DND-41 (cell line): ENCODE results near the gene ZNF213.
A peak's percentile ranks its signal among the peaks of the same experiment; 100 is the strongest.

Source experiments
- ATAC-seq: fragments of 200-7000 bp; cut with Tn5 transposase; 3 replicates; pipeline ENCODE4 v1.9.1; 2021; ENCODE audit warnings: low read depth; ENCODE audit not compliant: insufficient read depth
- DNase-seq: peaks from one replicate; pipeline ENCODE4 v3.0.0-alpha.2; 2020
- H2AFZ ChIP-seq: 2 replicates; pipeline ENCODE4 v1.6.0; 2012; ENCODE audit warnings: low read depth, low read length
- H3K27ac ChIP-seq: 2 replicates; pipeline ENCODE4 v1.5.1; 2012; ENCODE audit warnings: low read length, inconsistent platforms
- H3K27me3 ChIP-seq: fragments of 200-600 bp; sonication (generic); 2 replicates; pipeline ENCODE4 v1.6.0; 2012; ENCODE audit warnings: low read length, mild to moderate bottlenecking, inconsistent platforms; ENCODE audit not compliant: insufficient read depth, poor library complexity
- H3K36me3 ChIP-seq: 2 replicates; pipeline ENCODE4 v1.5.1; 2012; ENCODE audit warnings: low read length, inconsistent platforms; ENCODE audit not compliant: insufficient read depth
- H3K4me1 ChIP-seq: 2 replicates; pipeline ENCODE4 v1.5.1; 2012; ENCODE audit warnings: mild to moderate bottlenecking, low read length; ENCODE audit not compliant: insufficient read depth
- H3K4me2 ChIP-seq: 2 replicates; pipeline ENCODE4 v1.6.0; 2012; ENCODE audit warnings: mild to moderate bottlenecking, moderate library complexity, low read length, inconsistent platforms; ENCODE audit not compliant: insufficient read depth
- H3K4me3 ChIP-seq, 2 experiments: fragments of 200-600 bp in 1 of 2; shearing (Covaris generic) in 1 of 2; 2 replicates each; pipeline ENCODE4 v1.5.1; 2012 to 2016; ENCODE audit warnings: inconsistent platforms in 2 of 2, low read length in 2 of 2, mild to moderate bottlenecking in 2 of 2, low read depth in 1 of 2, moderate library complexity in 1 of 2
- H3K79me2 ChIP-seq: 2 replicates; pipeline ENCODE4 v1.6.0; 2012; ENCODE audit warnings: low read length, inconsistent platforms; ENCODE audit not compliant: insufficient read depth
- H3K9ac ChIP-seq: 2 replicates; pipeline ENCODE4 v1.6.0; 2012; ENCODE audit warnings: low read depth, mild to moderate bottlenecking, inconsistent platforms, low read length, moderate library complexity
- H3K9me3 ChIP-seq: 2 replicates; pipeline ENCODE4 v1.5.1; 2012; ENCODE audit warnings: low read length, moderate library complexity, mild to moderate bottlenecking, inconsistent platforms; ENCODE audit not compliant: insufficient read depth, severe bottlenecking
- H4K20me1 ChIP-seq: 2 replicates; pipeline ENCODE4 v1.6.0; 2012; ENCODE audit warnings: low read length; ENCODE audit not compliant: insufficient read depth
- CTCF ChIP-seq: IDR thresholded peaks from 2 replicates; pipeline ENCODE4 v1.5.1; 2012; ENCODE audit warnings: borderline replicate concordance, low read length, moderate library complexity, mild to moderate bottlenecking; ENCODE audit not compliant: poor library complexity, severe bottlenecking; ENCODE audit errors: extremely low read depth
- EZH2 ChIP-seq: IDR thresholded peaks from 3 replicates; pipeline ENCODE4 v1.6.1; 2012; ENCODE audit warnings: borderline replicate concordance, low read depth, mild to moderate bottlenecking, moderate library complexity, low read length, inconsistent platforms; ENCODE audit not compliant: severe bottlenecking

Gene ZNF213

GRCh38 chr16:3099732-3100499 is 34.9 kb upstream of the ZNF213 start:
- DNase-seq (peak; percentile 68), ATAC-seq (peak; percentile 36; the same call in 1 of the 3 replicates)
- Histone ChIP-seq H3K4me1 (peaks cover 6% of the 10 kb centered on the region), H3K36me3 (no peaks in the 10 kb centered on the region), H3K27me3 (no peaks in the 10 kb centered on the region), H3K9ac (no peak overlapping the region), H3K9me3 (no peaks in the 10 kb centered on the region), H3K4me2 (no peak overlapping the region), H2AFZ (no peak overlapping the region), H3K4me3 (no peak overlapping the region), H4K20me1 (no peaks in the 10 kb centered on the region), H3K79me2 (no peaks in the 10 kb centered on the region), H3K27ac (no peak overlapping the region)
- TF ChIP-seq EZH2 (no peak), CTCF (no peak)

- Histone ChIP-seq H4K20me1 (no peaks in the 10 kb centered on the region), H3K4me2 (no peak overlapping the region), H3K4me1 (peaks cover 9% of the 10 kb centered on the region), H3K36me3 (no peaks in the 10 kb centered on the region), H3K27me3 (no peaks in the 10 kb centered on the region), H3K9me3 (no peaks in the 10 kb centered on the region), H3K9ac (no peak overlapping the region), H3K4me3 (no peak overlapping the region), H3K79me2 (no peaks in the 10 kb centered on the region), H3K27ac (no peak overlapping the region), H2AFZ (no peak overlapping the region)
- TF ChIP-seq EZH2 = no peak
- peak; percentile 71 for TF ChIP-seq CTCF
- DNase-seq (peak; percentile 24), ATAC-seq (no peak)
Measured at GRCh38 chr16:3101018-3101840, 33.6 kb upstream of the ZNF213 start.

- DNase-seq (no peak), ATAC-seq (no peak)
- no peaks in the 10 kb centered on the region for H3K79me2 ChIP-seq
- H3K27me3 ChIP-seq = no peaks in the 10 kb centered on the region
- no peak for TF ChIP-seq CTCF
- no peak for TF ChIP-seq EZH2
- no peak overlapping the region for H3K27ac ChIP-seq
- H3K4me1 ChIP-seq = peaks cover 15% of the 10 kb centered on the region
- H3K4me2 ChIP-seq = no peak overlapping the region
- no peaks in the 10 kb centered on the region for H3K9me3 ChIP-seq
- no peaks in the 10 kb centered on the region for H4K20me1 ChIP-seq
- H3K4me3 ChIP-seq = no peak overlapping the region
- H3K36me3 ChIP-seq = no peaks in the 10 kb centered on the region
- H3K9ac ChIP-seq = no peak overlapping the region
- H2AFZ ChIP-seq = no peak overlapping the region
Measured at GRCh38 chr16:3101841-3102470, 32.9 kb upstream of the ZNF213 start.
